Measurements from ENCODE around the gene EML1. TPM values are rescaled to one million over a fixed set of nuclear protein-coding genes. Genes with fewer than 3 reads are reported as not detected.

The EML1 gene
- total and polyA plus RNA-seq, 2 donors from 2014 or later, result 7.9 to 35.9 TPM

GRCh38 chr14:99816217-99816616, 23.0 kb downstream of the EML1 start:
- no peaks in the 10 kb centered on the region for H3K36me3 ChIP-seq (ENCODE audit: control insufficient read depth in 2 of 3, insufficient read depth in 3 of 3, low read length in 3 of 3)
- TF ChIP-seq, protein P1, sequence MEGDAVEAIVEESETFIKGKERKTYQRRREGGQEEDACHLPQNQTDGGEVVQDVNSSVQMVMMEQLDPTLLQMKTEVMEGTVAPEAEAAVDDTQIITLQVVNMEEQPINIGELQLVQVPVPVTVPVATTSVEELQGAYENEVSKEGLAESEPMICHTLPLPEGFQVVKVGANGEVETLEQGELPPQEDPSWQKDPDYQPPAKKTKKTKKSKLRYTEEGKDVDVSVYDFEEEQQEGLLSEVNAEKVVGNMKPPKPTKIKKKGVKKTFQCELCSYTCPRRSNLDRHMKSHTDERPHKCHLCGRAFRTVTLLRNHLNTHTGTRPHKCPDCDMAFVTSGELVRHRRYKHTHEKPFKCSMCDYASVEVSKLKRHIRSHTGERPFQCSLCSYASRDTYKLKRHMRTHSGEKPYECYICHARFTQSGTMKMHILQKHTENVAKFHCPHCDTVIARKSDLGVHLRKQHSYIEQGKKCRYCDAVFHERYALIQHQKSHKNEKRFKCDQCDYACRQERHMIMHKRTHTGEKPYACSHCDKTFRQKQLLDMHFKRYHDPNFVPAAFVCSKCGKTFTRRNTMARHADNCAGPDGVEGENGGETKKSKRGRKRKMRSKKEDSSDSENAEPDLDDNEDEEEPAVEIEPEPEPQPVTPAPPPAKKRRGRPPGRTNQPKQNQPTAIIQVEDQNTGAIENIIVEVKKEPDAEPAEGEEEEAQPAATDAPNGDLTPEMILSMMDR (IDR thresholded peaks at IDR 0.05; ENCODE audit: borderline replicate concordance, extremely low read depth, insufficient read depth), result no peak
- no peak overlapping the region for H3K4me3 ChIP-seq (ENCODE audit: low read length in 3 of 3)
- no peaks in the 10 kb centered on the region for H3K4me1 ChIP-seq (ENCODE audit: control insufficient read depth in 2 of 3, insufficient read depth in 2 of 3, low read depth in 1 of 3, low read length in 3 of 3)
- intact Hi-C loops (cut with DNase I), result no loop called here
- no peaks in the 10 kb centered on the region for H3K9me3 ChIP-seq (ENCODE audit: control insufficient read depth in 2 of 3, insufficient read depth in 1 of 3, low read length in 3 of 3)
- no peak overlapping the region for H3K9ac ChIP-seq (ENCODE audit: low read length in 3 of 3)
- DNase-seq (no peak), FAIRE-seq (no peak)
- no peaks in the 10 kb centered on the region for H3K27me3 ChIP-seq (ENCODE audit: control insufficient read depth, insufficient read depth, low read length)
- H3K27ac ChIP-seq (ENCODE audit: low read depth in 2 of 2, low read length in 2 of 2), result no peak overlapping the region

GRCh38 chr14:99816642-99817041, 23.4 kb downstream of the EML1 start:
- Histone ChIP-seq H3K36me3 (ENCODE audit: control insufficient read depth in 2 of 3, insufficient read depth in 3 of 3, low read length in 3 of 3) (no peaks in the 10 kb centered on the region), H3K4me3 (ENCODE audit: low read length in 3 of 3) (no peak overlapping the region), H3K27me3 (ENCODE audit: control insufficient read depth, insufficient read depth, low read length) (no peaks in the 10 kb centered on the region), H3K9ac (ENCODE audit: low read length in 3 of 3) (no peak overlapping the region), H3K27ac (ENCODE audit: low read depth in 2 of 2, low read length in 2 of 2) (no peak overlapping the region), H3K4me1 (ENCODE audit: control insufficient read depth in 2 of 3, insufficient read depth in 2 of 3, low read depth in 1 of 3, low read length in 3 of 3) (no peaks in the 10 kb centered on the region), H3K9me3 (ENCODE audit: control insufficient read depth in 2 of 3, insufficient read depth in 1 of 3, low read length in 3 of 3) (no peaks in the 10 kb centered on the region)
- TF ChIP-seq, protein P1 (IDR thresholded peaks at IDR 0.05; ENCODE audit: borderline replicate concordance, extremely low read depth, insufficient read depth), result no peak
- FAIRE-seq (no peak), DNase-seq (no peak)
- intact Hi-C loops (cut with DNase I), result no loop called here

DNA sequence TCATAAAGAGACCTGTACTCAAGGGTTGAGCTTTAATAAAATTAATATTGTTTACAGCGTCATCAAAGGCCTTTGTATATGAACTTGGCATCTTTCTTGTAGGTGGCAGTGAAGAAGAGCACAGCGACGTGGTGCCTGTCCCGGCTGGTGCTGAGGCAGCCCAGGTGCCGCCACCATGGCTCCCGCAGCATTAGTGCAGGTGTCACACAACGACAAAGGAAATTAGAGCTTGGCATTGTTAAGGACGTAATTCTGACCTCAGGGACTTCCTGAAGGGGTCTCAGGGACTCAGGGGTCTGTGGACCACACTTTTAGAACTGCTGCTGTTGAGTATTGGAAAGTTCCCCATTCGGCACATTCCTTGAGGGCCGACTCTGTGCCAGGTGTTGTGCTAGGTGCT, 24.1 kb downstream of the EML1 start:
- Histone ChIP-seq H3K9me3 (ENCODE audit: control insufficient read depth in 2 of 3, insufficient read depth in 1 of 3, low read length in 3 of 3) (no peaks in the 10 kb centered on the region), H3K4me3 (ENCODE audit: low read length in 3 of 3) (no peak overlapping the region), H3K27me3 (ENCODE audit: control insufficient read depth, insufficient read depth, low read length) (no peaks in the 10 kb centered on the region), H3K27ac (ENCODE audit: low read depth in 2 of 2, low read length in 2 of 2) (no peak overlapping the region), H3K4me1 (ENCODE audit: control insufficient read depth in 2 of 3, insufficient read depth in 2 of 3, low read depth in 1 of 3, low read length in 3 of 3) (no peaks in the 10 kb centered on the region), H3K36me3 (ENCODE audit: control insufficient read depth in 2 of 3, insufficient read depth in 3 of 3, low read length in 3 of 3) (no peaks in the 10 kb centered on the region), H3K9ac (ENCODE audit: low read length in 3 of 3) (no peak overlapping the region)
- intact Hi-C loops (cut with DNase I), result no loop called here
- DNase-seq (no peak), FAIRE-seq (no peak)
- TF ChIP-seq, protein P1 (IDR thresholded peaks at IDR 0.05; ENCODE audit: borderline replicate concordance, extremely low read depth, insufficient read depth), result no peak

GRCh38 chr14:99818503-99819036, 25.4 kb downstream of the EML1 start:
- no peak for FAIRE-seq
- intact Hi-C loops (cut with DNase I), result no loop called here
- no peaks in the 10 kb centered on the region for H3K4me1 ChIP-seq (ENCODE audit: control insufficient read depth in 2 of 3, insufficient read depth in 2 of 3, low read depth in 1 of 3, low read length in 3 of 3)

More at GRCh38 chr14:99818503-99819036, 25.4 kb downstream of the EML1 start:
- TF ChIP-seq, protein P1 (IDR thresholded peaks at IDR 0.05; ENCODE audit: borderline replicate concordance, extremely low read depth, insufficient read depth), result no peak
- H3K4me3 ChIP-seq (ENCODE audit: low read length in 3 of 3), result no peak overlapping the region
- no peak overlapping the region for H3K9ac ChIP-seq (ENCODE audit: low read length in 3 of 3)
- no peaks in the 10 kb centered on the region for H3K27me3 ChIP-seq (ENCODE audit: control insufficient read depth, insufficient read depth, low read length)
- no peaks in the 10 kb centered on the region for H3K9me3 ChIP-seq (ENCODE audit: control insufficient read depth in 2 of 3, insufficient read depth in 1 of 3, low read length in 3 of 3)
- H3K36me3 ChIP-seq (ENCODE audit: control insufficient read depth in 2 of 3, insufficient read depth in 3 of 3, low read length in 3 of 3), result no peaks in the 10 kb centered on the region
- DNase-seq, result no peak
- no peak overlapping the region for H3K27ac ChIP-seq (ENCODE audit: low read depth in 2 of 2, low read length in 2 of 2)
